Tibial nerve (tissue), 4 donors: Measurements from ENCODE around the gene ZNF280D. TPM values are rescaled to one million over a fixed set of nuclear protein-coding genes. Genes with fewer than 3 reads are reported as not detected.
A peak's percentile ranks its signal among the peaks of the same experiment; 100 is the strongest.

Experiments used
- DNase-seq, 2 donors: peaks; one replicate each; pipeline ENCODE4 v3.0.0-alpha.2; 2019; ENCODE audit warnings: low spot score in 2 of 2
- H3K27ac ChIP-seq, 4 donors: fragments of 200-600 bp; sonication (generic) in 3 of 4; one replicate each; pipeline ENCODE4 v1.5.1; 2017 to 2019; ENCODE audit warnings: mild to moderate bottlenecking in 1 of 4
- H3K27me3 ChIP-seq, 2 donors: fragments of 200-600 bp; sonication (generic) in 1 of 2; one replicate each; pipeline versions ENCODE4 v1.5.1 to v1.6.0; 2017 to 2019
- H3K36me3 ChIP-seq, 3 donors: fragments of 200-600 bp; sonication (generic); one replicate each; pipeline ENCODE4 v1.5.1; 2018 to 2019
- H3K4me1 ChIP-seq, 4 donors: fragments of 200-600 bp; sonication (generic) in 3 of 4; one replicate each; pipeline ENCODE4 v1.5.1; 2017 to 2019
- H3K4me3 ChIP-seq, 4 donors: fragments of 200-600 bp; sonication (generic) in 3 of 4; one replicate each; pipeline ENCODE4 v1.5.1; 2017 to 2019; ENCODE audit warnings: mild to moderate bottlenecking in 1 of 4, moderate library complexity in 1 of 4
- H3K9me3 ChIP-seq, 4 donors: fragments of 200-600 bp; sonication (generic) in 3 of 4; one replicate each; pipeline ENCODE4 v1.5.1; 2017 to 2019
- CTCF ChIP-seq, 5 experiments: fragments of 200-600 bp in 3 of 5; fragments of 450-650 bp in 2 of 5; sonication (generic) in 3 of 5; IDR thresholded peaks; one replicate each; pipeline ENCODE4 v1.5.1; 2016 to 2019; ENCODE audit warnings: antibody characterized with exemption in 5 of 5, mild to moderate bottlenecking in 3 of 5, moderate library complexity in 2 of 5
- EP300 ChIP-seq, 2 donors: sonication (generic); formaldehyde crosslinking; IDR thresholded peaks; one replicate each; pipeline ENCODE4 v1.6.1; 2017; ENCODE audit warnings: antibody characterized with exemption in 2 of 2, mild to moderate bottlenecking in 1 of 2
- POLR2A ChIP-seq, 2 donors: fragments of 450-650 bp; IDR thresholded peaks; one replicate each; pipeline ENCODE4 v1.6.1; 2017; ENCODE audit warnings: antibody characterized with exemption in 2 of 2, mild to moderate bottlenecking in 2 of 2, moderate library complexity in 2 of 2
- WGBS, 2 donors: methylation state at CpG; one replicate each; pipeline ENCODE4 v1.1.5; 2018; 5-methylcytosine and 5-hydroxymethylcytosine counted together
- total RNA-seq, 4 donors: library from RNA; depleted of rRNA; stranded (reverse); fragments of >200 nt; gene quantifications; one replicate each; pipeline ENCODE4 v1.1.0, GENCODE V29; 2016

The ZNF280D gene
- total RNA-seq, 4 donors from 2014 or later = 60.6 to 107 (median 75.2) TPM

- no peak for DNase-seq
- Histone ChIP-seq H3K9me3 (no peaks in the 10 kb centered on the region), H3K4me3 (no peak overlapping the region), H3K27me3 (no peaks in the 10 kb centered on the region), H3K27ac (peak overlapping the region in 1 of 4 donors; percentile 36), H3K36me3 (no peaks in the 10 kb centered on the region), H3K4me1 (peaks cover 0 to 9% (median 5%) of the 10 kb centered on the region in 4 donors)
- TF ChIP-seq EP300 (IDR thresholded peaks at IDR 0.05) (no peak), POLR2A (IDR thresholded peaks at IDR 0.05) (no peak), CTCF (IDR thresholded peaks at IDR 0.05) (no peak)
- WGBS, 2 donors = 49 to 50% methylated on average over 5 of the region's 5 CpGs
These were observed 3.8 kb upstream of the ZNF280D start for GRCh38 chr15:56736881-56737707.

- H3K36me3 ChIP-seq = no peaks in the 10 kb centered on the region
These were observed 3.0 kb upstream of the ZNF280D start for GRCh38 chr15:56736308-56736707.

GRCh38 chr15:56735589-56735988 is 2.3 kb upstream of the ZNF280D start:
- peaks cover 5 to 24% (median 19%) of the 10 kb centered on the region in 4 donors for H3K4me1 ChIP-seq
- no peak overlapping the region for H3K27ac ChIP-seq
- WGBS, 2 donors = 61 to 63% methylated on average over 3 of the region's 3 CpGs
- no peaks in the 10 kb centered on the region for H3K36me3 ChIP-seq
- H3K9me3 ChIP-seq = no peaks in the 10 kb centered on the region
- TF ChIP-seq EP300 (IDR thresholded peaks at IDR 0.05) (no peak), POLR2A (IDR thresholded peaks at IDR 0.05) (no peak), CTCF (IDR thresholded peaks at IDR 0.05) (no peak)
- no peak overlapping the region for H3K4me3 ChIP-seq
- H3K27me3 ChIP-seq = no peaks in the 10 kb centered on the region
- no peak for DNase-seq

More at GRCh38 chr15:56736308-56736707, 3.0 kb upstream of the ZNF280D start:
- TF ChIP-seq CTCF (IDR thresholded peaks at IDR 0.05) (no peak), EP300 (IDR thresholded peaks at IDR 0.05) (no peak), POLR2A (IDR thresholded peaks at IDR 0.05) (no peak)
- Histone ChIP-seq H3K27me3 (no peaks in the 10 kb centered on the region), H3K4me3 (no peak overlapping the region), H3K4me1 (peaks cover 5 to 17% (median 13%) of the 10 kb centered on the region in 4 donors), H3K27ac (peak overlapping the region in 1 of 4 donors; percentile 36), H3K9me3 (no peaks in the 10 kb centered on the region)
- 50 to 53% methylated on average over 6 of the region's 6 CpGs for WGBS, 2 donors
- DNase-seq = no peak

GRCh38 chr15:56734013-56734635 is 815 bp upstream of the ZNF280D start:
- peak overlapping the region in 3 of 4 donors; percentile 56 to 93 (median 80) for H3K4me3 ChIP-seq
- H3K4me1 ChIP-seq = peaks cover 5 to 39% (median 27%) of the 10 kb centered on the region in 4 donors
- H3K27me3 ChIP-seq = no peaks in the 10 kb centered on the region

More at GRCh38 chr15:56734013-56734635, 815 bp upstream of the ZNF280D start:
- TF ChIP-seq EP300 (IDR thresholded peaks at IDR 0.05) = no peak
- no peak for TF ChIP-seq CTCF (IDR thresholded peaks at IDR 0.05)
- TF ChIP-seq POLR2A (IDR thresholded peaks at IDR 0.05) = no peak
- DNase-seq = no peak
- Histone ChIP-seq H3K9me3 (no peaks in the 10 kb centered on the region), H3K36me3 (no peaks in the 10 kb centered on the region), H3K27ac (peak overlapping the region; percentile 93 to 100 (median 96))
- WGBS, 2 donors = 82 to 86% methylated on average over 9 of the region's 9 CpGs
